GM21367 (cell line): Measurements from ENCODE around the gene CCDC27.
"Not testable (repeated sequence)": the region's sequence is repeated elsewhere in the genome, so short reads cannot be mapped to it uniquely, and the experiment has no call there.

Source experiments
- ATAC-seq: cut with Tn5 transposase; IDR thresholded peaks from one replicate; pipeline ENCODE4 v1.9.1; 2021; ENCODE audit not compliant: unreplicated experiment

Gene CCDC27

DNA sequence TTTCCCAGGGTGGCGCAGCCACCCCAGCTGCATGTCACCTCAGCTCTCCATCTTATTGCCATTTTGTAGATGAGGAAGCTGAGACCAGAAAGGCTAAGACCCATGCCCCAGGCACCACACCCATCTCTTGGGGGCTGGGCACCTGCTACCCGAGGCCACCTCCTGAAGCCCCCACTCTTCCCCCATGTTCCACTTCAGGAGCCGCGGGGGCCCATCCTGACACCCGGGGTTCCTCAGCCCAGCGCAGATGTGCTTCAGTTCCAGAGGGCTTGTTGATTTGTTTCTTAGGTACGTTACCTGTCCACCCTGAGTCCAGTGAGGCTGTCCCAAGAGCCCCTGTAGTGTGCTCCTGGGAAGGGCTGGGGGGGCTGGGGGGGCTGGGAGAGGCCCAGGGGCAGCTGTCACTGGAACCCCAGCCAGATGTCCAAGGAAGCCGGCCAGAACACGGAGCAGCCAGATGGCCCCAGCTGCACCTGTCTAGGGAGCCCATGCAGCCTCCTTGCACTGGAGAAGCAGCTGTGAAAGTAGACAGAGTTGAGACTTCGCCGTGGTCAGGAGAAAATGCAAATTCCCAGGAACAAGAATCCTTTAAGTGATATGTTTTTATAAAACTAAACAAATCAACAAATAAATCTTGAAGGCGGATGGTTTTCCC is 17.1 kb upstream of the CCDC27 start:
- ATAC-seq: no peak

DNA sequence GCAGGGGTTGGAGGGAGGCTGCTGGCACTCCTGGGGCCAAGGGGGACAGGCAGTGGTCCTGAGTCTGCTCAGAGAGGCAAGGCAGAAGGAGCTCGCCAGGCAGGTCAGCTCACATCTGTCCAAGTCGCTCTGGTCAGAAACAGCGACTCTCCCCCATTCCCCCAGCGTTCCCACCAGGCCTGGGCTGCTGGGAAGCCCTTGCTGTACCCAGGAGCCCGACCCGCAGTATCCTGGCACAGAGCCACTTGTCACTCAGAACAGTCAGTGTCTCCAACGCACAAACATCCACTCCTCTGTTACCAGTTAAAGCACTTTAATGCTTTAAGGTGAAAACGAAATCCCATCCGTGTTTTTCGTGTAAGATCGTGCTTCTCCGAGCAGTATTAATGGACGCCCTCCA is 16.6 kb upstream of the CCDC27 start:
- ATAC-seq: no peak

DNA sequence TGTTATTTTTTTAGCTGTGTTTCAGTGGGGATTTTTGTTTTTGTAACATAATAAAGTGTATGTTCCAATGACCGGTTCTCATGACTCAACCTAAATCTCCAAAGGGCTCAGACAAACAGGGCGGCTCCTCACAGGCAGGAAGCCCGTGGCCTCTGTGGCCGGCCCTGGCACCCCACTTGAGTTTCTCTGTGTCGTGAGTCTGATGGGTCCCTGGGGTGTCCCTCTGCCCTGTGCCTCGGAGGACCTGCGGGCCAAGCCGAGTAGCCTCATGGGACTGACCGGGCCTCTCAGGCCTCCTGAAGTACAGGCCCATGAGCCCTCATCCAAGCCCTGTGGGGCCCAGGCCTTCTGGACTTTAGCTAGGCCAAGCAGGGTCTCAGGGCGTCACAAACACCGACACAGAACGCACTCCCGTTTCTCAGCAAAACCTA is 16.1 kb upstream of the CCDC27 start:
- no peak for ATAC-seq

DNA sequence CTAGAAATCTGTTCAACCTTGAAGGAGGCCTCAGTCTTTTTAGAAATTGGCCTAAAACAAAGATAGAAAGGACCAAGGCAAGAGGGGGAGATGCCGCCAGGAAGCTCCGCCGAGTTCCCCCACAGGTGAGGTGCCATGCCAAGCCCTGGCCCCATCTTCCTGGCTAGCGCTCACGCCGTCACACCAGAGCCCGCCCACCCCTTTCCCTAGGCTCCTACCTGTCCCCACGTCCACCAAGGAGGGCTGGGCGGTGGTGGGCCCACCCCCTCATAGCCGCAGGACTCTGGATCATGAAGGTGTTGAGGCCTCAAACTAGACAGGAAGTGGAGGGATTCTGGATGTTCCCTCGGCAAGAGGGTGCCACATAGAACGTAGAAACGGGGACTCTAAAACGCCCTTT is 15.5 kb upstream of the CCDC27 start:
- ATAC-seq: no peak

DNA sequence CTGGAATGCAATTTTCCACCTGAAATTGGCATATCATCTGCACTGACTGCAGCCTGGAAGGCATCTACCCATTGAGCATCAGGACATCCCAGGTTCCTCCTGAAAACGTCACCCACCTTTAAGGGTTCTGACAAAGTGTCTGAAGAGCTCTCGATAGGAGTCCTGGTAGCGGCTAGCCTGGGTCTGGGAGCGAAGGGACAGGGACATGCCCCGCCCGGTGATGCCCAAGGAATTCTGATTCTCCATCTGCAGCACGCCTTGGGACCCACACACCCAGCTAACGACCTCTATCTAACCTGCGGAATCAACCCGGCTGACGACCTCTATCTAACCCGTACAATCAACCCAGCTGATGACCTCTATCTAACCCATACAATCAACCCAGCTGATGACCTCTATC is 13.3 kb upstream of the CCDC27 start:
- ATAC-seq: no peak

DNA sequence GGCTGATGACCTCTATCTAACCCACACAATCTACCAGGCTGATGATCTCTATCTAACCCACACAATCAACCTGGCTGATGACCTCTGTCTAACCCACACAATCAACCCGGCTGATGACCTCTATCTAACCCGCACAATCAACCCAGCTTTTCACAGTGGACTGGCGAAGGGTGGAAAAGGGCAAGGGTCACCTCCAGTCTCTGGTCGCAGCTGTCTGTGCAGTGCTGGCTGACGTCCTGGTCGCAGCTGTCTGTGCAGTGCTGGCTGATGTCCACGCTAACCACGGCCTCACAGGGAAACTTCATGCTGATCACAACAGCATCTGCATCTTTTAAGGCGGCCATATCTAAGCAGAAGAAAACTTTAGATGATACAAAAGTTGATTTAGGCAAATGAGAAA is 12.2 kb upstream of the CCDC27 start:
- ATAC-seq: no peak

DNA sequence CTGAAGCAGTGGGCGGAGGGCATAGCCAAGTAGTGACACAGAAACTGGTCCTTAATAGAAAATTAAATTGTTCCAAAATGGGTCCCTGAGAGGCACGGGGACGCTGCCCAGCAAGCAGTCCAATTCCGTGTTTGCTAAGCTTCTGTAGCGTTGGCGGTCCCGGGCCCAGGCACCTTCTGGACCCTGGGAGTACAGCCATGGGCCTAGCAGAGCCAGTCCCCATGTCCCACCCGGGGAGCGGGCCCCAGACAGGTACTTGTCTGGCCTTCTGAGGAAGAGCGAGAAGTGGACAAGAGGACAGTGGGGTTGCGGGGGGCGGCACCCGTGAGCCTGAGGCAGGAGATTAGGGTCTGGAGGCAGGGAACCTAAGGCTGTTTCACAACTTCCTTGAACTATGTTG is 11.5 kb upstream of the CCDC27 start:
- ATAC-seq: no peak

DNA sequence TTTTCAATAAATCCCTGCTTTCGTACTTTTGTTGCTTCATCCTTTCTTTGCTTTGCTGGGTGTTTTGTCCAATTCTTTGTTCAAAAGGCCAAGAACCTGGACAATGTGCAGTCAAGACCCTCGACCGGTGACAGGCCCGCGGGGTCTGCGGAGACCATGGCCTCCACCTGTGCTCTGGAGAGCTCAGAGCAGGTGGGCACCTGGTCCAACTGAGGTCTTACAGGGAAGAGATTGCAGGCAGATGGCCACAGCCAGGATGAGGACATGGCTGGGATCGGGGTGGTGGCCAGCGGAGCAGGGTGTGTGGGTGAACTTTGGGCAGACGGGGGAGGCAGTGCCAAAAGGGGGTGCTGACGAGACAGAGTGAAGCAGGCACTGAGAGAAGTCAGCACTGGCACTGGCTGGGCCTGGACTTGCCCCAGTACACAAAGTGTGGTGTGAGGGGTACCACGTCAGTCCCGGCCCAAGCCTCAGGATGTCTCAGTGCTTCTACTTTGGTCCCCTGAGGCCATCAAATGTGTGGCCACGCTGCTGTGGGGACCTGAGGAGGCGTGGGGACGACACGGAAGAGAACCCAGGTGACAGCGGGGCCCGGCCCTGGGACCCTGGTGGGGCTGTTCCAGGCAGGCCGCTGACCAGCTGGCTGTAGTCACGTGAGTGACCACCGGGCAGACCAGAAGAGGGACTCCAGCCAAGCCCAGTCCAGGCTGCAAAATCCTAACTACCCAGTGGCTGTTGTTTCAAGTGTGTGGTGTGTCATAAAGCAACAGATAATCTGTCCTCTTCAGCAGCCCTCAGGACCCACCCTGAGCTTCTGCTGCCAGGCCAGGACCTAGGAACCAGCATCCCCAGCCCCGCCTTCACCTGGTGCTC is 10.4 kb upstream of the CCDC27 start:
- ATAC-seq: no peak

DNA sequence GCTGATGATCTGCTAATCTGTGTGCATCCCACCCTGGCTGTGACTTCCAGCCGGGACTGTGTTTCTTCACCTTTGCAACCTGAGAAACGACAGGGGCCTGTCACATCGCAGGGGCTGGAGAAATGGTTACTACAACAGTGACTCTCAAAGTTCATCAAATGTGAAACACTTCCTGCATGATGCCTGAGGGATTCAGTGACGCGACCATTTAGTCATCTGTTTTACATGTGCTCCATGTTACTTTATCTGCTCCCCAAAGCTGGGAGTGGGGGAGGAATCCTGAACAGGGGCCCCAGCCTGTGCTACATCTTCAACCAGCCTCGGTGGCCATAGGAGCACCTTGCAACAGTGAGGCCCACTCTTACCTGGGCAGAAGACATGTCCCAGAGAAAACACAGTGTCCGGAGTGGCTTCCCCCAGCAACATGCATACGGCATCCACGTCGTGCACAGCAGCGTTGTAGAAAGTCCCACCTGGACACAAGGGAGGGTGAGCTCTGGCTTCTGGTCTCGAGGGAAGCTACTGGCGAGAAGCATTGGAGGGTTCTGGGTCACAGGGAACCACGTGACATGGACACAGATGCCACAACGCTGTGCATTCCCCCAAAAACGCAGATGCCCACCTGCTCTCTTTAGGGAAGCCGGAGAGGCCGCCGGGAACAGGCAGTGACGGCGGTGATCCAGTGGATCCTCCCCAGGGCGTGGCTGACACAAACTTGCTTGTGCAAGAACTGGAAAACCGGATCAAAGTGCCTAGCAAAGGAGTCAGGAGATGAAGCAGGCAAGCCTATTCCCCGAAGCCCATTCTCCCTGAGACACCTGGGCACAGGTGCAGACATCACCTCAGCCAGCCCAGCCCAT is 9.6 kb upstream of the CCDC27 start:
- ATAC-seq: no peak

DNA sequence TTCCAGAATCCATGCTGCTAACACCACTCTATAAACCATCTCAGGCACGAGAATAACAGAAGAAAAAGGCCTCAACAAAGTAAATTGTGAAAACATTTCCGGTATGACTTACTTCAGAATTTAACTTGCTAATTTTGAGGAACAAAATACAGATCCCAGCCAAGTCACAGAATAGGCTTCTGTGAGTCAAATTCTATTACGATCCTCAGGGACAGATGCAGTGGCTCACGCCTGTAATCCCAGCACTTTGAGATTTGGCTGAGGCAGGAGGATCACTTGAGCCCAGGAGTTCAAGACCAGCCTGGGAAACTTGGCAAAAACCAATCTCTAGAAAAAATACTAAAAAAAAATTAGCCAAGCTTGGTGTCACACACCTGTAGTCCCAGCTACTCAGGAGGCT is 8.8 kb upstream of the CCDC27 start:
- no peak for ATAC-seq

DNA sequence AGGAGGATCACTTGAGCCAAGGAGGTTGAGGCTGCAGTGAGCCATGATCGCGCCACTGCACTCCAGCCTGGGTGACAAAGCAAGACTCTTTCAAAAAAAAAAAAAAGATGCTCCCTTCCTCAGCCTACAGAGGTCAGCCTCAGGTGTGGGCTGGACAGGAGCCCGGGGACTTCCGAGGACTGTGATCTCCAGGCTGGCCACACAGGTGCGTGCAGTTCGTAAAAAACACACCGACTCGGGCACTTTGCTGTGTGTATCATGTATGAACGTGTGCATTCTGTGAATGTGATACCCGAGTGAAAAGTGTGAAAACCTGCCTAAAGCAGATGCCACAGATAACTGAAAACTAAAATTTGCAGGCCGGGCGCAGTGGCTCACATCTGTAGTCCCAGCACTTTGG is 8.4 kb upstream of the CCDC27 start:
- no peak for ATAC-seq

DNA sequence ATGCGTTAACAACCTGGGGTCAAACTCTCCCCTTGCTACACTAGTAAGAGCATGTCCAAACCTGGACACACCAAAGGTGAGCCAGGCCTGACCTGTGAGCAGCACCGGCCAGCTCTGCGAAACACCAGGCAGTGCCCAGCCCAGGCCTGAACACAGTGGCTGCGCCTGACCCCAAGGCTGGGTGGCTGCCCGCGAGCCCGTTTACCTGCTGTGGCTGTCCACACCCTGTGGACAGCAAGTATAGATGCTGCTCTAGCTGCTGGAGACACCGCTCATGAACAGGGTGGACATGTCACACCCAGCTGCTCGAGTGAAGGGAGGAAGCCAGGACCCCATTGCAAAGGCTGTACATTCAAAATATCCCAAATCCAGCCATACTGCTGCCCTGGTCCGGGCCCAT is 7.6 kb upstream of the CCDC27 start:
- ATAC-seq: no peak

DNA sequence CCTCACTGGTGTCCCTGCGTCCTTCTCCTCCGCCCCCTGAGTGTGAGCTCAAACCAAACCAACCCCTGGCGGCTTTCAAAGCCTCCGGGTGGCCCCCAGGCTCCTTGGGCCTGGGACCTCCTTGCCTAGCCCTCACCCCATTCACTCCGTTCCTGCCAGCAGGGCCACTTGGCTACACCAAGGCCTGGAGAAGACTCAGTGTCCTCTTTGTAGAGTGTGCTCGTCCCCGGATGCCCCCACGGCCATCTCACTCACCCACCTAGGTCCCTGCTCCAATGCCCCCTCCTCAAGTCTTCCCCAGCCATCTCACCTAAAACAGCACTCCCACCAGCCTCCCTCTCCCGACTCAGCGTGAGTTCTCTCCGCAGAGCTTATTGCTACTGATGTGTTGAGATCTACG is 7.2 kb upstream of the CCDC27 start:
- ATAC-seq: no peak

DNA sequence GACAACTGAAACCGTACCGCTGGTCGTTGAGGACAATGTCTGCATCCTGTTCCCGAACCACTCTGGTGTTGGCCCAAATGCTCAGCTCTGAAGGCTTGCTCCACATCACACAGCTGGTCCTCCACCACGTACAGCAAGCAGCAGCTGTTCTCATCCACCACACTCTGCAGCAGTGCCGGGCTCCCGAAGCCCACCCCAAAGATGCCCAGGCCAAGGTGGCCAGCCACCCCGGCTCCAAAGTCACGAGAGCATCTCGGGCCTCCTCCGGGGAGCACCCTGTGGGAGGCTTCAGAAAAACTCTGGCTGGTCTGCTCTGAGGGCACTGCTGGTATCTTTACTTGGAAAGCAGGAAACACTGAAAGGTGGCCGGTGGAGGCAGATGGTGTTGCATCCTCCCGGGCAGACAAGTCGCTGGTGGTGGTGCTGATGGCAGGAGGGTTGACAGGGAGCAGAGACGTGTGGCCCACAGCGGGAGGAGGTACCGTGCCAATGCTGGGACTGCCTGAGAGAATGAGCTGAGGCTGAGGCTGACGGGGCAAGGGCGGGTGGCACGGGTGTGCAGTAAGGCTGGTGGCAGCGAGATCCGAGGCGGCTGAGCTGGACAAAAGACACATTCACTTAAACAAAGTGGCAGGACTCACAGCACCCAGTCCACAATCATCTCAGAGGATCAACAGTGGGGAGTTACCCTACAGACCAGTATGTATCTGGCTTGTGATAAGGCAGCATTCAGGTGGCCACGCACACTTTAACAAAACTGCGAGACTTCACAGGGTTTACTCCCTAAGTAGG is 6.5 kb upstream of the CCDC27 start:
- ATAC-seq: no peak

DNA sequence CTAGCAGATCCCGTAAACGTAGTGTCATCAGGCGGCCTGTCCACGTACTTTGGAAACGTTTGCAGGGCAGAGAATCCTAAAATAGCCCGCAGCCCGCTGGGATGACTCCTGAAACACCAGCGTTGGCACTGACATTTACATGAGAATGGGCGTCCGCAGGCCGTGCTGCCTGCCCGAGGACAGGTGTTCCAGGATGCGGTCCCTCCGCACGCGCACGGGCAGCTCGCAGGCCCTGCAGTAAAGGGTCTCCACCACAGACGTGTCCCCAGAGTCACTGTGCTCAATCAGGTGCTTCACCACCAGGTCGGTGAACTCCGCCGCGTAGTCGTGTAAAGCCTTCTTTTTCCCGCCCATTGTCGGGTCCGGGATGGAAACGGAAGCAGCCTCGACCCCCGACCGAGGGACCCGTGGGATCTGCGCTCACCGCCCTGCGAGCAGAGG is 5.8 kb upstream of the CCDC27 start:
- no peak for ATAC-seq

DNA sequence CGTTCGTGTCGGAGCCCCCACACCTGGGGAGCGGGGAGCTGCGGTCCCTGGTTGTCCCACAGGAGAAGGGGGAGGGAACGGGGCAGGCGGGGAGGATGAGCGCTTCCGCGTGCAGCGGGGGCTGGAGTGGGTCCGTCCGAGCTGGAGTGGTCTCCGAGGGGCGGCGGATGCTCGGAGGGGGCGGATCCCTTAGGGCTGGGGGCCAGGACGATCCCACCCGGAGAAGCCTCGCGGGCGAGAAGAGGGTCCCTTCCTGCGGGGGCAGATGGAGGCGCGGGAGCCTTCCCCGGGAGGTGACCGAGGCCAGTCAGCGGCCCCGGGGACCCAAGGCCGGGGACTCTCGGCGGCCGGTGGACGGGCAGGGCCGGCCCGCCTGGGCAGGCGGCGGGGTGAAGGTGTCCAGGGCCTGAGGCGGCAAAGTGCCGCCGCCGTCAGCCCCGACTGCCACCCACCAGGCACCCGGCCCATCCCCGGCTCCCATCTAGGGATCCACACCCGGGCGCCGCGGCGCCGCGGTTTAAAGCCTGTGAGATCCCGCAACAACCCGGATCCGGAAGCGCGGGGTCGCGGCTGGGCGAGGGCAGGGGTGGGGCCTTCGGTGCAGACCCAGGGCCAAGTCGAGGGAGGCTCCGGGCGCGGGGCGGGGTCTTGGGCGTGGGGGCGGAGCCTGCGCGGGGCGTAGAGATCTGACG is 5.3 kb upstream of the CCDC27 start:
- no peak for ATAC-seq

DNA sequence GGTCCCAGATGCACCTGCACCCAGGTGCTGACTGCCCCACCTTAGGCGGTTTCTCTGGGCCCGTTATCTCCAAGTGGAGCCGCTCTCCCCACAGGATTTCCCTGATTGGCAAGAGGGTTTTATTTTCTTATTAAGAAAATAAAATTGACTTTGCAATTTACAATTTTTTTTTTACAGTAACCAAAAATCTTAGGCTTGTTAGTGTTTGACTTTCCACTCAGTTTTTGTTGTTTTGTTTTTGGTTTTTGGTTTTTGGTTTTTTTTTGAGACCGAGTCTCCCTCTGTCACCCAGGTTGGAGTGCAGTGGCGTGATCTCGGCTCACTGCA is 4.8 kb upstream of the CCDC27 start:
- no peak for ATAC-seq

DNA sequence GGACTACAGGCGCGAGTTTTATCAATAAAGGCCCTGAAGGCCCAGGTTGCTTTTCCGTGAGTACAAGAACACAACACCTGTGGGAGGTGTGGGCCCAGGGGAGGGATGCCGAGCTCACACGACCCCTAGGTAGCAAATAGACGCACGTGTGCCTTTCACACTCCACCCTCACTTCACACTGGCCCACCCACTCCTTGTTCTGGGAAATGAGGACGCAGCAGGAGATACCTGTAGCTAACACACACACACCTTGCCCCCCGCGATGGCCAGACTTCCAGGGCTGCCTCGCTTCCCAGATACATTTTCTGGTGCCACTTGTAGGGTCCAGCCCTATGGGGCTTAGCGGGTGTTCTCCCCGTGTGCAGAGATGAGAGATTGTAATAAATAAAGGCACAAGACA is 4.3 kb upstream of the CCDC27 start:
- ATAC-seq: no peak

DNA sequence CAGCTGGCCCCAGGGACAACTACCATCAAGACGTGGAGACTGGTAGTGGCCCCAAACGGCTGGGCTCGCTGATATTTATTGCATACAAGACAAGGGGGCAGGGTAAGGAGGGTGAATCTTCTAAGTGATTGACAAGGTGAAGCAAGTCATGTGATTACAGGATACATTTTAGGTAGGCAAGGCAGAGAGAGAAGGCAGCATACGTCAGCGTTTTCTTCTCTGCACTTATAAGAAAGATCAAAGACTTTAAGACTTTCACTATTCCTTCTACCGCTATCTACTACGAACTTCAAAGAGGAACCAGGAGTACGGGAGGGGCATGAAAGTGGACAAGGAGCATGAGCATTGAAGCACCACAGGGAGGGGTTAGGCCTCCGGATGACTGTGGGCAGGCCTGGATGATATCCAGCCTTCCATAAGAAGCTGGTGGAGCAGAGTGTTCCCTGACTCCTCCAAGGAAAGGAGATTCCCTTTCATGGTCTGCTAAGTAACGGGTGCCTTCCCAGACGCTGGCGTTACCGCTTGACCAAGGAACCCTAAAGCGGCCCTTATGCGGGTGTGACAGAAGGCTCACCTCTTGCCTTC is 3.8 kb upstream of the CCDC27 start:
- ATAC-seq: not testable (repeated sequence)

DNA sequence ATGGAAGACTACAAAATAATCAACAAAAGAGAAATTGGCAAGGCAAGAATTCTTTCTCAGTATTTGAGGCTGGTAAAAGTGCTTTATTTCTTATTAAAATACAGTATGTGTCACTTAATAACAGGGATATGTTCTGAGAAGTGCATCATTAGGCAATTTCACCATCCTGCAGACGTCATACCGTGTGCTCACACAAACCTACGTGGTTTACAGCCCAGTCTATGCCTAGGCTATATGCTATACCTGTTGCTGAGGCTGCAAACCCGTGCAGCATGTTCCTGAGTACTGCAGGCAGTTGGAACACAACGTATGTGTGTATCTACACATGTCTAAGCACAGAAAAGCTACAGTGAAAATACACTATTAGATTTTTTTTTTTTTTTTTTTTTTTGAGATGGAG is 2.7 kb upstream of the CCDC27 start:
- no peak for ATAC-seq
